GM23248 (cell line): ENCODE results near the gene ZNF74.

Source experiments
- EZH2 ChIP-seq: fragments of 200-600 bp; sonication (generic); IDR thresholded peaks from 2 replicates; pipeline ENCODE4 v1.6.1; 2018; ENCODE audit warnings: antibody characterized with exemption, mild to moderate bottlenecking; ENCODE audit not compliant: insufficient read depth, poor library complexity, severe bottlenecking
- EZH2phosphoT487 ChIP-seq: fragments of 200-600 bp; sonication (generic); IDR thresholded peaks from 2 replicates; pipeline ENCODE4 v1.6.1; 2018; ENCODE audit warnings: antibody characterized with exemption, moderate library complexity, mild to moderate bottlenecking, low read depth; ENCODE audit not compliant: insufficient read depth

DNA sequence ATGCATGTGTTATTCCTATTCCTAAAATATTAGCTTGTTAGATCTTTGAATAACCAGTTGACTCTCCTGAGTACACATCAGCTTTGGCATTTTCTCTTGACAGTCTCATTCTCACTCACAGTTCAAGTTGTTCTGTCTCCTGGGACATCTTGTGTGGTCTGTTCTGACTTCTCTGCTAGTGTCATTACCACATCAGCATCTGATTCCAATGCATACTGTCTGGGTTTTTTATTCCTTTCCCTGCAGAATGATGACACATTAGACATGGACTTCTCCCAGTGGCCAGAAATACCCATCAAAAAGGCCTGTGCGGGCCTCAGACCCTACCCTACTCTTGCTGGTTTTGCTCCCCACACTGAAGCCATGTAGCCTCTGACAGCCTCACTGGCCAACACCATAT is 2.7 kb downstream of the ZNF74 start:
- TF ChIP-seq EZH2, result no peak
- TF ChIP-seq EZH2phosphoT487, result no peak
